Measurements from ENCODE around the gene SLC26A3. TPM values are rescaled to one million over a fixed set of nuclear protein-coding genes. Genes with fewer than 3 reads are reported as not detected.

SLC26A3 gene
- total RNA-seq, 1 donor from 2014 or later: 0.11 TPM

- Histone ChIP-seq H3K4me1 (no peaks in the 10 kb centered on the region), H3K36me3 (no peaks in the 10 kb centered on the region), H3K27ac (no peak overlapping the region), H3K4me3 (no peak overlapping the region), H3K27me3 (no peaks in the 10 kb centered on the region), H3K9me3 (no peaks in the 10 kb centered on the region)
- TF ChIP-seq CTCF (IDR thresholded peaks at IDR 0.05): no peak
- intact Hi-C loops (cut with DNase I): no loop called here
- DNase-seq (ENCODE audit: low spot score in 2 of 2): no peak
Observed at GRCh38 chr7:107715531-107715930, 87.5 kb downstream of the SLC26A3 start.

Other genes with a start within 250 kb of the SLC26A3 start
- 16.8 TPM for gene COG5, start 239.3 kb downstream of the SLC26A3 start, total RNA-seq
- 0.75 TPM for gene DUS4L, start 239.3 kb downstream of the SLC26A3 start, total RNA-seq
- gene BCAP29, start 223.0 kb downstream of the SLC26A3 start, total RNA-seq: 73.2 TPM
- 4.7 TPM for gene SLC26A4, start 142.4 kb downstream of the SLC26A3 start, total RNA-seq
- 44.1 TPM for gene CBLL1, start 59.1 kb downstream of the SLC26A3 start, total RNA-seq
- 19.2 TPM for gene DLD, start 88.0 kb upstream of the SLC26A3 start, total RNA-seq
- gene LAMB1, start 199.9 kb upstream of the SLC26A3 start, total RNA-seq: 198 TPM

Measured in ascending aorta (tissue), 2 donors.